ENCODE data around the gene RTF2. TPM values are rescaled to one million over a fixed set of nuclear protein-coding genes. Genes with fewer than 3 reads are reported as not detected.

Gene RTF2
- total and polyA plus RNA-seq, 2 experiments from 2014 or later = 28.2 to 53.7 TPM

DNA sequence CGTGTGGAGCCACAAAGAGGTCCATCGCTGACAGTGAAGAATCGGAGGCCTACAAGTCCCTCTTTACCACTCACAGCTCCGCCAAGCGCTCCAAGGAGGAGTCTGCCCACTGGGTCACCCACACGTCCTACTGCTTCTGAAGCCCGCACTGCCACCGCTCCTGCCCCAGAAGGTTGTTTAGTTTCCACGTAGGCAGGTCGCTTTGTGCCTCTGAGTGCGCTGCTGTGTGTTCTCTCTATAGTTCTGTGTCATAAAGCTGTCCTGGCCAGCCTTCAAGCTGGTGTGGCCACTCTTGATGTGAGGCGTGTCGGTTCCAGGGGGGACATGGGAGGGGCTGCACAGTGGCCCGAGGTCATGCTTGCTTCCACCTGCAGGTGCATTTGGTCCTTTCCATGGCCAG is 49.7 kb downstream of the RTF2 start:
- H4K20me1 ChIP-seq (replicated peaks; ENCODE audit: insufficient read depth) = 0 out of 2 replicates have a peak, but pooled peaks cover 5% of the 10 kb centered on the region
- DNase-seq (ENCODE audit: low spot score) (no peak), ATAC-seq (no peak)
- TF ChIP-seq POLR2AphosphoS5 (IDR thresholded peaks at IDR 0.05; ENCODE audit: low read depth) (no peak), STAT1 (IDR thresholded peaks at IDR 0.05; ENCODE audit: unreplicated experiment) (no peak), ZNF114 (CRISPR knock-in tag; IDR thresholded peaks at IDR 0.05) (no peak), CREB1 (CRISPR knock-in tag; IDR thresholded peaks at IDR 0.05; ENCODE audit: low read depth) (no peak), JUNB (IDR thresholded peaks at IDR 0.05; ENCODE audit: unreplicated experiment) (no peak)
- TF ChIP-seq, protein P1, sequence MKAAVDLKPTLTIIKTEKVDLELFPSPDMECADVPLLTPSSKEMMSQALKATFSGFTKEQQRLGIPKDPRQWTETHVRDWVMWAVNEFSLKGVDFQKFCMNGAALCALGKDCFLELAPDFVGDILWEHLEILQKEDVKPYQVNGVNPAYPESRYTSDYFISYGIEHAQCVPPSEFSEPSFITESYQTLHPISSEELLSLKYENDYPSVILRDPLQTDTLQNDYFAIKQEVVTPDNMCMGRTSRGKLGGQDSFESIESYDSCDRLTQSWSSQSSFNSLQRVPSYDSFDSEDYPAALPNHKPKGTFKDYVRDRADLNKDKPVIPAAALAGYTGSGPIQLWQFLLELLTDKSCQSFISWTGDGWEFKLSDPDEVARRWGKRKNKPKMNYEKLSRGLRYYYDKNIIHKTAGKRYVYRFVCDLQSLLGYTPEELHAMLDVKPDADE (IDR thresholded peaks at IDR 0.05) = no peak
- peaks cover 5% of the 10 kb centered on the region for H3K27me3 Mint-ChIP-seq (ENCODE audit: insufficient read depth, low read depth, poor library complexity)
- H2AFZ ChIP-seq = no peak overlapping the region
- H3K4me1 ChIP-seq (ENCODE audit: insufficient read depth) = no peaks in the 10 kb centered on the region
- no peak overlapping the region for H3K27ac ChIP-seq (ENCODE audit: low read depth)
- H3K27ac Mint-ChIP-seq = no peak overlapping the region
- no peaks in the 10 kb centered on the region for H3F3A ChIP-seq (replicated peaks; ENCODE audit: low read depth)
- no peak overlapping the region for H3K4me3 Mint-ChIP-seq
- H3K79me2 ChIP-seq (replicated peaks; ENCODE audit: insufficient read depth) = no peaks in the 10 kb centered on the region
- H3K4me3 ChIP-seq = no peak overlapping the region
- H3K36me3 ChIP-seq (ENCODE audit: insufficient read depth) = peaks cover 15% of the 10 kb centered on the region
- H3K27me3 ChIP-seq (ENCODE audit: insufficient read depth) = no peaks in the 10 kb centered on the region
- H3K36me3 Mint-ChIP-seq (ENCODE audit: low read depth) = peaks cover 55% of the 10 kb centered on the region
- peaks cover 37% of the 10 kb centered on the region for H3K9me3 Mint-ChIP-seq
- no peaks in the 10 kb centered on the region for H3K4me1 Mint-ChIP-seq
- H3K4me2 ChIP-seq = no peak overlapping the region
- H3K9me2 ChIP-seq (ENCODE audit: insufficient read depth) = no peaks in the 10 kb centered on the region

- no peak for ATAC-seq
- Mint-ChIP-seq H3K27me3 (ENCODE audit: insufficient read depth, low read depth, poor library complexity) (peaks cover 5% of the 10 kb centered on the region), H3K9me3 (peaks cover 40% of the 10 kb centered on the region), H3K27ac (no peak overlapping the region), H3K4me3 (no peak overlapping the region), H3K4me1 (no peaks in the 10 kb centered on the region), H3K36me3 (ENCODE audit: low read depth) (peaks cover 56% of the 10 kb centered on the region)
- DNase-seq (ENCODE audit: low spot score) = no peak
- Histone ChIP-seq H3K27me3 (ENCODE audit: insufficient read depth) (no peaks in the 10 kb centered on the region), H3K9me2 (ENCODE audit: insufficient read depth) (no peaks in the 10 kb centered on the region), H3K79me2 (replicated peaks; ENCODE audit: insufficient read depth) (no peaks in the 10 kb centered on the region), H3K4me2 (no peak overlapping the region), H4K20me1 (replicated peaks; ENCODE audit: insufficient read depth) (0 out of 2 replicates have a peak, but pooled peaks cover 5% of the 10 kb centered on the region), H3K36me3 (ENCODE audit: insufficient read depth) (peaks cover 15% of the 10 kb centered on the region), H3K4me1 (ENCODE audit: insufficient read depth) (no peaks in the 10 kb centered on the region), H3F3A (replicated peaks; ENCODE audit: low read depth) (no peaks in the 10 kb centered on the region), H3K27ac (ENCODE audit: low read depth) (no peak overlapping the region), H3K4me3 (no peak overlapping the region), H2AFZ (no peak overlapping the region)
- TF ChIP-seq EZH2phosphoT487 (IDR thresholded peaks at IDR 0.05; ENCODE audit: unreplicated experiment) (no peak), ZNF331 (CRISPR knock-in tag; IDR thresholded peaks at IDR 0.05; ENCODE audit: low read depth) (no peak), JUNB (IDR thresholded peaks at IDR 0.05; ENCODE audit: unreplicated experiment) (no peak), ZNF114 (CRISPR knock-in tag; IDR thresholded peaks at IDR 0.05) (no peak), NANOG (IDR thresholded peaks at IDR 0.05; ENCODE audit: borderline replicate concordance) (no peak)
- TF ChIP-seq, protein P2, sequence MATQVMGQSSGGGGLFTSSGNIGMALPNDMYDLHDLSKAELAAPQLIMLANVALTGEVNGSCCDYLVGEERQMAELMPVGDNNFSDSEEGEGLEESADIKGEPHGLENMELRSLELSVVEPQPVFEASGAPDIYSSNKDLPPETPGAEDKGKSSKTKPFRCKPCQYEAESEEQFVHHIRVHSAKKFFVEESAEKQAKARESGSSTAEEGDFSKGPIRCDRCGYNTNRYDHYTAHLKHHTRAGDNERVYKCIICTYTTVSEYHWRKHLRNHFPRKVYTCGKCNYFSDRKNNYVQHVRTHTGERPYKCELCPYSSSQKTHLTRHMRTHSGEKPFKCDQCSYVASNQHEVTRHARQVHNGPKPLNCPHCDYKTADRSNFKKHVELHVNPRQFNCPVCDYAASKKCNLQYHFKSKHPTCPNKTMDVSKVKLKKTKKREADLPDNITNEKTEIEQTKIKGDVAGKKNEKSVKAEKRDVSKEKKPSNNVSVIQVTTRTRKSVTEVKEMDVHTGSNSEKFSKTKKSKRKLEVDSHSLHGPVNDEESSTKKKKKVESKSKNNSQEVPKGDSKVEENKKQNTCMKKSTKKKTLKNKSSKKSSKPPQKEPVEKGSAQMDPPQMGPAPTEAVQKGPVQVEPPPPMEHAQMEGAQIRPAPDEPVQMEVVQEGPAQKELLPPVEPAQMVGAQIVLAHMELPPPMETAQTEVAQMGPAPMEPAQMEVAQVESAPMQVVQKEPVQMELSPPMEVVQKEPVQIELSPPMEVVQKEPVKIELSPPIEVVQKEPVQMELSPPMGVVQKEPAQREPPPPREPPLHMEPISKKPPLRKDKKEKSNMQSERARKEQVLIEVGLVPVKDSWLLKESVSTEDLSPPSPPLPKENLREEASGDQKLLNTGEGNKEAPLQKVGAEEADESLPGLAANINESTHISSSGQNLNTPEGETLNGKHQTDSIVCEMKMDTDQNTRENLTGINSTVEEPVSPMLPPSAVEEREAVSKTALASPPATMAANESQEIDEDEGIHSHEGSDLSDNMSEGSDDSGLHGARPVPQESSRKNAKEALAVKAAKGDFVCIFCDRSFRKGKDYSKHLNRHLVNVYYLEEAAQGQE (IDR thresholded peaks at IDR 0.05; ENCODE audit: unreplicated experiment) = no peak
- TF ChIP-seq, protein P3, sequence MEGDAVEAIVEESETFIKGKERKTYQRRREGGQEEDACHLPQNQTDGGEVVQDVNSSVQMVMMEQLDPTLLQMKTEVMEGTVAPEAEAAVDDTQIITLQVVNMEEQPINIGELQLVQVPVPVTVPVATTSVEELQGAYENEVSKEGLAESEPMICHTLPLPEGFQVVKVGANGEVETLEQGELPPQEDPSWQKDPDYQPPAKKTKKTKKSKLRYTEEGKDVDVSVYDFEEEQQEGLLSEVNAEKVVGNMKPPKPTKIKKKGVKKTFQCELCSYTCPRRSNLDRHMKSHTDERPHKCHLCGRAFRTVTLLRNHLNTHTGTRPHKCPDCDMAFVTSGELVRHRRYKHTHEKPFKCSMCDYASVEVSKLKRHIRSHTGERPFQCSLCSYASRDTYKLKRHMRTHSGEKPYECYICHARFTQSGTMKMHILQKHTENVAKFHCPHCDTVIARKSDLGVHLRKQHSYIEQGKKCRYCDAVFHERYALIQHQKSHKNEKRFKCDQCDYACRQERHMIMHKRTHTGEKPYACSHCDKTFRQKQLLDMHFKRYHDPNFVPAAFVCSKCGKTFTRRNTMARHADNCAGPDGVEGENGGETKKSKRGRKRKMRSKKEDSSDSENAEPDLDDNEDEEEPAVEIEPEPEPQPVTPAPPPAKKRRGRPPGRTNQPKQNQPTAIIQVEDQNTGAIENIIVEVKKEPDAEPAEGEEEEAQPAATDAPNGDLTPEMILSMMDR (conservative IDR thresholded peaks at IDR 0.05; ENCODE audit: low read depth in 2 of 2) = no peak
Measured at GRCh38 chr20:56518721-56519398, 50.4 kb downstream of the RTF2 start.
